ENCODE measurements around the gene MACROD2.

The MACROD2 gene

DNA sequence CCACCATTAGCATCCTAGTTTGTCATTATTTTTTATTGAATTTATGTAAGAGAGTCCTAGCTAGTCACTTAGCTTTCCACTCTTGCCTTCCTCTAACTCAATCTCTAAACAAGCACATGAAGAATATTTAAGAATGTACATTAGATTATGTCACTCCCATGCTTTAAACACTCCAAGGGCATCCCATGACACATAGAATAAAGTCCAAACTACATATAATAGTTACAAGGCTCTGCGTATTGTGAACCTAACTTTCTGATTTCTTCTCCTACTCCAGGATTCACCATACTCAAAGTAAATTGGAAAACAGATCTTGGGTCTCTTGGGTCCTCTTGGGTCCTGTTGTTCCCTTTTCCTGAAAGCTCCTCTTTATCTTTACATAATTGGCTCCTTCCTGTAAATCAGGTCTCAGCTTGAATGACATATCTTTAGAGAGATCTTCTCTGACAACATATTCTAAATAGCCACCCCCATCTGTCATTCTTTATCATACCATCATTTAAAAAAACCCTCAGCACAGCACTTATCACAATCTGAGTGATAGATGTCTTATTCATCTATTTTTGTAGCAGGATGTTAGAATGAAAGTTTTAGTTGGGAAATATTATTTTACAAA, 1384.5 kb downstream of the MACROD2 start:
- TF ChIP-seq, protein P1, sequence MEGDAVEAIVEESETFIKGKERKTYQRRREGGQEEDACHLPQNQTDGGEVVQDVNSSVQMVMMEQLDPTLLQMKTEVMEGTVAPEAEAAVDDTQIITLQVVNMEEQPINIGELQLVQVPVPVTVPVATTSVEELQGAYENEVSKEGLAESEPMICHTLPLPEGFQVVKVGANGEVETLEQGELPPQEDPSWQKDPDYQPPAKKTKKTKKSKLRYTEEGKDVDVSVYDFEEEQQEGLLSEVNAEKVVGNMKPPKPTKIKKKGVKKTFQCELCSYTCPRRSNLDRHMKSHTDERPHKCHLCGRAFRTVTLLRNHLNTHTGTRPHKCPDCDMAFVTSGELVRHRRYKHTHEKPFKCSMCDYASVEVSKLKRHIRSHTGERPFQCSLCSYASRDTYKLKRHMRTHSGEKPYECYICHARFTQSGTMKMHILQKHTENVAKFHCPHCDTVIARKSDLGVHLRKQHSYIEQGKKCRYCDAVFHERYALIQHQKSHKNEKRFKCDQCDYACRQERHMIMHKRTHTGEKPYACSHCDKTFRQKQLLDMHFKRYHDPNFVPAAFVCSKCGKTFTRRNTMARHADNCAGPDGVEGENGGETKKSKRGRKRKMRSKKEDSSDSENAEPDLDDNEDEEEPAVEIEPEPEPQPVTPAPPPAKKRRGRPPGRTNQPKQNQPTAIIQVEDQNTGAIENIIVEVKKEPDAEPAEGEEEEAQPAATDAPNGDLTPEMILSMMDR (IDR thresholded peaks at IDR 0.05; ENCODE audit: borderline replicate concordance, control extremely low read depth, extremely low read depth, insufficient read depth, missing control alignments), result no peak
- in situ Hi-C loops (cut with MboI; ENCODE audit: low sequenced_read_pairs, unreplicated experiment), result loop anchor here (10.0 kb wide), 1 partner anchor 65 kb away; no protein-coding TSS in a partner anchor

DNA sequence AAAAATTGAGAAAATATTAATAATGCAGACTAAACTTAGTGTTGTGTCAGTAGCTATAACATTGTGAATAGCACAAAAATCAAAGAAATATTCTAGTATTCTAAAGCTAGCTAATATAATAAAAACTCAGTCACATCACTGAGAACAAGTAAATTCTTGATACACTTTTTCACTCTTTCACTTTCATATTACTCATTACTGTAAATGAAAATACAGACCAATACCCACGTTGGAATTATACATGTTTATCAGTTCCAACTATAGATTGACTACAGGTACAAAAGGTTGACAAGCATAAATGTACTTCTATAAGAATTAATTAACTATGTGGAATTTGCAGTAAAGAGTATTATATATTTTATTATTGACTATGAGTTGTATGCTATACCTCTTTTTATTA, 1385.5 kb downstream of the MACROD2 start:
- DNase-seq (ENCODE audit: low spot score), result no peak
- in situ Hi-C loops (cut with MboI; ENCODE audit: low sequenced_read_pairs, unreplicated experiment), result loop anchor here (10.0 kb wide), 1 partner anchor 64 kb away; no protein-coding TSS in a partner anchor
- TF ChIP-seq, protein P1 (IDR thresholded peaks at IDR 0.05; ENCODE audit: borderline replicate concordance, control extremely low read depth, extremely low read depth, insufficient read depth, missing control alignments), result no peak

More for the DNA sequence above, 1384.5 kb downstream of the MACROD2 start:
- no peak for DNase-seq (ENCODE audit: low spot score)

DNA sequence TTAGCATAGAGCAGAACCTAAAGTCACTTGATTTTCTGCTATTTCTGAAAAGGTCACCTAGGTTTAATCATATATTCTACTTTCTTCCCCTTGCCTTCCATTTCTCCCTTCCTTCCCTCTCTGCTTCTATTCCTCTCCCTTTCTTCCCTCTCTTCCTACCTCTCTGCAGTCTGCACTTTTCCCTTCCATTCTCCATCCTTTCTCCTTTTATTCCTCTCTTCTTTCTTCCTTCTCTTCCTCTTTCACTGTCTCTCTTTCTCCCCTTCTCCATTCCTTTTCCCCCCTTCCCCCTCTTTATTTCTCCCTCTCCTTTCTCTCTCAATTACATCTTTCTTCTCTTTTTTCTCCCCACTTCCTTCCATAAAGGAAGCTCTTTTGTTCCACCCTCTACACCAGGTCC, 1391.9 kb downstream of the MACROD2 start:
- DNase-seq (ENCODE audit: low spot score), result no peak
- TF ChIP-seq, protein P1 (IDR thresholded peaks at IDR 0.05; ENCODE audit: borderline replicate concordance, control extremely low read depth, extremely low read depth, insufficient read depth, missing control alignments), result no peak
- in situ Hi-C loops (cut with MboI; ENCODE audit: low sequenced_read_pairs, unreplicated experiment), result loop anchor here (10.0 kb wide), 1 partner anchor 58 kb away; no protein-coding TSS in a partner anchor

DNA sequence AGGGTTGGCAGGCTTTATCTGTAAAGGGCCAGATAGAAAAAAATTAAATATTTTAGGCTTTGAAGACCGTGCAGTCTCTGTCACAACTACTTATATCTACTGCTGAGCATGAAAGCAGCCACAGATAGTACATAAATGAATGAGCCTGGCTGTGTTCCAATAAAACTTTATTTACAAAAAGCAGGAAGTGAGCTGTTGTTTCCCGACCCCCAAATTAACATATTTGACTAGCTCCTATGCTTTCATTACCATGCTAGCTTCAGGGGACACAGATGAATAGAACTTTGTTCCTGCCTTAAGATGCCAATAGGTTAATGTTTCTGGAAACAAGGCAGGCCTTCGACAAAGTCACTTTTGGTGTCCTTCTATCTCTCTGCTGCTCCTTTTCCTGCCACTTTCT, 1400.1 kb downstream of the MACROD2 start:
- no peak for DNase-seq (ENCODE audit: low spot score)
- TF ChIP-seq, protein P1 (IDR thresholded peaks at IDR 0.05; ENCODE audit: borderline replicate concordance, control extremely low read depth, extremely low read depth, insufficient read depth, missing control alignments), result no peak
- in situ Hi-C loops (cut with MboI; ENCODE audit: low sequenced_read_pairs, unreplicated experiment), result no loop called here

DNA sequence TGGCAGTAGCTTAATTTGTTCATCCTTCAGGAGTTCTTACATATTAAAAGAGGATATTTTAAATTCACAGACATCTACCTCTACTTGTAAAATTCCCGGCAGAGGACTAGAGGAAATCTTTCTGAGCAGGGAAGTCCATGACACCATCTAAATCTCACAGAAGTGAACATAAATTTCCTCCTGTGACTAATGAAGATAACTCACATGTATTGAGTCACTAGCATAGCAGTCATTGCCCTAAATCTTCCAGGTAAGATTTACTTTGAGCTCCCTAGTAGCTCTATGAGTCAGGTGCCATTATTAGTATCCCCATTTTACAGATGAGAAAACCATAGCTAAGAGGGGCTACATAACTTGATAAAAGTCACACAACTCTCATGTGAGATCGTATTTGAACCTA, 1400.7 kb downstream of the MACROD2 start:
- no peak for DNase-seq (ENCODE audit: low spot score)
- in situ Hi-C loops (cut with MboI; ENCODE audit: low sequenced_read_pairs, unreplicated experiment), result no loop called here
- TF ChIP-seq, protein P1 (IDR thresholded peaks at IDR 0.05; ENCODE audit: borderline replicate concordance, control extremely low read depth, extremely low read depth, insufficient read depth, missing control alignments), result no peak

DNA sequence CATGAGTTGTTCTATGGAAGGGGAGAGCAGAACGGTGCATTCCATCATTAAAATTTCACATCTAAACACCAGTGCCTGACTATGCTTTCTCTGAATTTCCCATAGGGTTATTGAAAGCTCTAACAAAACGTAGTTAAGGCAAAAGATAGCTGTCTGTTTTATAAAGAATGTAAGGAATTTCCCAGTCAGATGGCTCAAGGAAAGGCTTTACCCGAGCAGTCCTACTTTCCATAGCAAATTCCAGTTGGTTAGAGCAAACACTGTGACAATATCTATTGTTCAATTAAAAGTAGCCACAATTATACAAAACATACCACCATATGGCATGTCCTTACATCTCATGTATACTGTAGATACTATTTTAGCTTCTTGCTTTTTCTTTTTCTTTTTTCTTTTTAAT, 1401.6 kb downstream of the MACROD2 start:
- DNase-seq (ENCODE audit: low spot score), result no peak
- TF ChIP-seq, protein P1 (IDR thresholded peaks at IDR 0.05; ENCODE audit: borderline replicate concordance, control extremely low read depth, extremely low read depth, insufficient read depth, missing control alignments), result no peak
- in situ Hi-C loops (cut with MboI; ENCODE audit: low sequenced_read_pairs, unreplicated experiment), result no loop called here

Data from GM13976 (cell line).